PC-3 (cell line): ENCODE results near the gene INO80E. TPM values are rescaled to one million over a fixed set of nuclear protein-coding genes. Genes with fewer than 3 reads are reported as not detected.
"Not testable (repeated sequence)": the region's sequence is repeated elsewhere in the genome, so short reads cannot be mapped to it uniquely, and the experiment has no call there.

ENCODE experiments used
- ATAC-seq: fragments of 200-7000 bp; cut with Tn5 transposase; 2 replicates; pipeline ENCODE4 v1.9.1; 2020; ENCODE audit warnings: mild to moderate bottlenecking, moderate library complexity
- BruUV-seq: library from RNA; stranded (reverse); fragments of 400-500 nt; replicated peaks from 2 replicates; lab custom pipeline; 2021; lab: Mats Ljungman, UMichigan
- CTCF ChIA-PET: fragments of 300-600 bp; sonication (Branson Sonifier 250); formaldehyde crosslinking; loops from one replicate; lab custom pipeline; 2022; ENCODE audit warnings: antibody characterized with exemption; lab: Charles Lee
- POLR2A ChIA-PET: fragments of 300-600 bp; sonication (Branson Sonifier 250); formaldehyde crosslinking; loops from one replicate; lab custom pipeline; 2022; ENCODE audit warnings: antibody characterized with exemption; ENCODE audit not compliant: unreplicated experiment; lab: Charles Lee
- DNase-seq: peaks from one replicate; pipeline ENCODE4 v3.0.0-alpha.2; 2015
- H2AFZ ChIP-seq: fragments of 300-600 bp; sonication (generic); 2 replicates; pipeline ENCODE4 v1.6.0; 2016; ENCODE audit warnings: antibody characterized with exemption, low read length
- H3F3A ChIP-seq: fragments of 300-600 bp; sonication (generic); one replicate; pipeline ENCODE4 v1.6.0; 2017; ENCODE audit warnings: antibody characterized with exemption, low read length, control low read depth, mild to moderate bottlenecking; ENCODE audit not compliant: unreplicated experiment
- H3K27ac ChIP-seq: fragments of 300-600 bp; sonication (generic); 2 replicates; pipeline ENCODE4 v1.5.1; 2016; ENCODE audit warnings: mild to moderate bottlenecking, low read length
- H3K27me3 ChIP-seq: fragments of 300-600 bp; sonication (generic); 2 replicates; pipeline ENCODE4 v1.6.1; 2016; ENCODE audit warnings: low read length, mixed read lengths
- H3K36me3 ChIP-seq: fragments of 300-600 bp; sonication (generic); 2 replicates; pipeline ENCODE4 v1.6.1; 2016; ENCODE audit warnings: low read depth, mixed run types, low read length, mixed read lengths
- H3K4me1 ChIP-seq: fragments of 300-600 bp; sonication (generic); 2 replicates; pipeline ENCODE4 v1.5.1; 2016; ENCODE audit warnings: low read length; ENCODE audit not compliant: insufficient read depth
- H3K4me2 ChIP-seq: fragments of 300-600 bp; sonication (generic); 2 replicates; pipeline ENCODE4 v1.6.0; 2016; ENCODE audit warnings: low read length
- H3K4me3 ChIP-seq: fragments of 300-600 bp; sonication (generic); 2 replicates; pipeline ENCODE4 v1.5.1; 2016; ENCODE audit warnings: mild to moderate bottlenecking, low read length, mixed read lengths
- H3K79me2 ChIP-seq: fragments of 300-600 bp; sonication (generic); 2 replicates; pipeline ENCODE4 v1.6.1; 2017; ENCODE audit warnings: low read length, mixed read lengths
- H3K9ac ChIP-seq: fragments of 300-600 bp; sonication (generic); 2 replicates; pipeline ENCODE4 v1.6.0; 2016; ENCODE audit warnings: mild to moderate bottlenecking, low read length
- H3K9me2 ChIP-seq: fragments of 300-600 bp; sonication (generic); replicated peaks from 2 replicates; pipeline ENCODE4 v1.6.1; 2016; ENCODE audit warnings: mixed run types, low read length, mixed read lengths
- H3K9me3 ChIP-seq: fragments of 300-600 bp; sonication (generic); 2 replicates; pipeline ENCODE4 v1.6.1; 2016; ENCODE audit warnings: low read length, mixed read lengths
- H4K20me1 ChIP-seq: fragments of 300-600 bp; sonication (generic); 2 replicates; pipeline ENCODE4 v1.6.1; 2016; ENCODE audit warnings: low read length, mixed read lengths
- CTCF ChIP-seq: fragments of 300-600 bp; sonication (generic); conservative IDR thresholded peaks from 2 replicates; pipeline ENCODE4 v1.5.1; 2017; ENCODE audit warnings: antibody characterized with exemption, low read depth, mild to moderate bottlenecking, low read length
- EZH2 ChIP-seq: fragments of 300-600 bp; sonication (generic); IDR thresholded peaks from one replicate; pipeline ENCODE4 v1.6.1; 2017; ENCODE audit warnings: antibody characterized with exemption, mild to moderate bottlenecking, low read length; ENCODE audit not compliant: unreplicated experiment
- EZH2phosphoT487 ChIP-seq: fragments of 300-600 bp; sonication (generic); IDR thresholded peaks from 2 replicates; pipeline ENCODE4 v1.6.1; 2018; ENCODE audit warnings: mild to moderate bottlenecking, antibody characterized with exemption, low read length, borderline replicate concordance
- intact Hi-C: fragments of 100-400 bp; cut with micrococcal nuclease; formaldehyde crosslinking; loops from 2 replicates; pipeline ENCODE4 v1.9.0; 2023
- total RNA-seq: library from RNA; depleted of rRNA; stranded (reverse); fragments of >200 nt; gene quantifications from 2 replicates; pipeline ENCODE4 v1.2.3, GENCODE V29; 2014

Gene INO80E
- total RNA-seq, 1 experiment from 2014 or later, result 70.3 TPM

GRCh38 chr16:29959293-29959692 lies 36.7 kb upstream of the INO80E start:
- Histone ChIP-seq H3K27ac (no peak overlapping the region), H3K4me1 (peaks cover 11% of the 10 kb centered on the region), H3F3A (no peaks in the 10 kb centered on the region), H3K27me3 (no peaks in the 10 kb centered on the region), H2AFZ (no peak overlapping the region), H3K79me2 (no peaks in the 10 kb centered on the region), H3K36me3 (no peaks in the 10 kb centered on the region), H4K20me1 (no peaks in the 10 kb centered on the region), H3K4me2 (no peak overlapping the region), H3K9me2 (no peaks in the 10 kb centered on the region), H3K9me3 (no peaks in the 10 kb centered on the region), H3K4me3 (no peak overlapping the region), H3K9ac (no peak overlapping the region)
- BruUV-seq, result no TSS peak
- CTCF ChIA-PET, result no interaction called here
- POLR2A ChIA-PET, result no interaction called here
- TF ChIP-seq CTCF (no peak), EZH2 (no peak), EZH2phosphoT487 (no peak)
- intact Hi-C loops, result no loop called here
- ATAC-seq (no peak), DNase-seq (no peak)

- H3K79me2 ChIP-seq, BruUV-seq, H3K27me3 ChIP-seq, H3K36me3 ChIP-seq, H2AFZ ChIP-seq, H3K4me3 ChIP-seq, intact Hi-C loops, H3K9me3 ChIP-seq, H3K4me2 ChIP-seq, H3K9ac ChIP-seq, DNase-seq, H4K20me1 ChIP-seq, H3K27ac ChIP-seq, ATAC-seq, H3K9me2 ChIP-seq, POLR2A ChIA-PET, CTCF ChIA-PET, H3F3A ChIP-seq: not testable (repeated sequence)
- peaks cover 11% of the 10 kb centered on the region for H3K4me1 ChIP-seq
These were observed 36.2 kb upstream of the INO80E start for GRCh38 chr16:29959821-29960220.

GRCh38 chr16:29961127-29961478 lies 34.9 kb upstream of the INO80E start:
- H3K79me2 ChIP-seq, result no peaks in the 10 kb centered on the region
- H3K4me3 ChIP-seq, result peak overlapping the region; percentile 77
- ChIA-PET POLR2A (no interaction called here), CTCF (no interaction called here)
- H3K4me1 ChIP-seq, result peaks cover 11% of the 10 kb centered on the region
- H3K9ac ChIP-seq, result peak overlapping the region; percentile 90
- peak overlapping the region; percentile 76 for H3K27ac ChIP-seq
- ATAC-seq (no peak), DNase-seq (no peak)
- no peaks in the 10 kb centered on the region for H3K36me3 ChIP-seq
- intact Hi-C loops, result no loop called here
- no peaks in the 10 kb centered on the region for H3K27me3 ChIP-seq
- H3K9me2 ChIP-seq, result no peaks in the 10 kb centered on the region
- no peak for TF ChIP-seq CTCF
- no peak for TF ChIP-seq EZH2phosphoT487
- TF ChIP-seq EZH2, result no peak
- H4K20me1 ChIP-seq, result no peaks in the 10 kb centered on the region
- BruUV-seq, result no TSS peak
- peak overlapping the region; percentile 98 for H3K4me2 ChIP-seq
- no peaks in the 10 kb centered on the region for H3F3A ChIP-seq
- no peaks in the 10 kb centered on the region for H3K9me3 ChIP-seq
- H2AFZ ChIP-seq, result peak overlapping the region; percentile 96
